Measurements from ENCODE around the gene DNAJC10. TPM values are rescaled to one million over a fixed set of nuclear protein-coding genes. Genes with fewer than 3 reads are reported as not detected.

DNAJC10 gene
- total and polyA plus RNA-seq, 10 of the 15 experiments (the other 5 are each of a cell fraction or from before 2014, with no cell fraction given): 9.1 to 67.9 (median 38.2) TPM

DNA sequence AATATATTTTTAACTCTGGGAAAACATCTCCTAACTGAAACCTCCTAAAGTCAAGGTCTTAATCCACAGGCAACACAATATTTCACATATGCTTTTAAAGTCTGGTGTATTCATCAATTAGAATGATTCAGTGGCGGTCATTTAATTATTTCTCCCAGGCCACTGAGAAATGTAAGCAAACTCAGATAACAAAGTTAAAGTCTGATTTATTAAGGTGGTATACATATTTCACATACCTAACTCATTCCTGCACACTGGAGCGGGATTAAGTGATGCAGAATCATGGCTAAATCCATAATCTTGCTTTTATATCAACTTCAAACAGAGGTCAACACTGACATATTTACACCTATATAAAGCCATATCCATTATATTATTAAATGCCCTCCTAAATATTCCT is 106.7 kb downstream of the DNAJC10 start:
- POLR2A ChIA-PET: no interaction called here
- no peak overlapping the region for H3K27ac ChIP-seq (ENCODE audit: control insufficient read depth, insufficient read depth)
- no peak overlapping the region for H3K4me2 ChIP-seq (ENCODE audit: control insufficient read depth, insufficient read depth)
- H2AFZ ChIP-seq (ENCODE audit: control insufficient read depth, low read depth, low read length): no peak overlapping the region
- intact Hi-C loops (cut with micrococcal nuclease; ENCODE audit: unreplicated experiment): no loop called here
- DNase-seq (ENCODE audit: low read depth, low spot score) (no peak), ATAC-seq (no peak), FAIRE-seq (no peak)
- RAD21 ChIA-PET (ENCODE audit: unreplicated experiment): no interaction called here
- TF ChIP-seq, protein P1, sequence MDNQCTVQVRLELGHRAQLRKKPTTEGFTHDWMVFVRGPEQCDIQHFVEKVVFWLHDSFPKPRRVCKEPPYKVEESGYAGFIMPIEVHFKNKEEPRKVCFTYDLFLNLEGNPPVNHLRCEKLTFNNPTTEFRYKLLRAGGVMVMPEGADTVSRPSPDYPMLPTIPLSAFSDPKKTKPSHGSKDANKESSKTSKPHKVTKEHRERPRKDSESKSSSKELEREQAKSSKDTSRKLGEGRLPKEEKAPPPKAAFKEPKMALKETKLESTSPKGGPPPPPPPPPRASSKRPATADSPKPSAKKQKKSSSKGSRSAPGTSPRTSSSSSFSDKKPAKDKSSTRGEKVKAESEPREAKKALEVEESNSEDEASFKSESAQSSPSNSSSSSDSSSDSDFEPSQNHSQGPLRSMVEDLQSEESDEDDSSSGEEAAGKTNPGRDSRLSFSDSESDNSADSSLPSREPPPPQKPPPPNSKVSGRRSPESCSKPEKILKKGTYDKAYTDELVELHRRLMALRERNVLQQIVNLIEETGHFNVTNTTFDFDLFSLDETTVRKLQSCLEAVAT (IDR thresholded peaks at IDR 0.05): no peak
- TF ChIP-seq IRF4 (IDR thresholded peaks at IDR 0.05; ENCODE audit: low read depth, low read length) (no peak), POLR2A (IDR thresholded peaks at IDR 0.05; ENCODE audit: low read depth, low read length) (no peak), CEBPB (IDR thresholded peaks at IDR 0.05; ENCODE audit: borderline replicate concordance in 1 of 2, low read depth in 2 of 2, low read length in 2 of 2) (no peak), NFYA (IDR thresholded peaks at IDR 0.05; ENCODE audit: borderline replicate concordance, low read depth, low read length) (no peak), CREB1 (IDR thresholded peaks at IDR 0.05; ENCODE audit: low read depth) (no peak), POLR2AphosphoS2 (IDR thresholded peaks at IDR 0.05; ENCODE audit: low read depth, low read length) (no peak), ZNF217 (IDR thresholded peaks at IDR 0.05) (no peak), DPF2 (IDR thresholded peaks at IDR 0.05) (no peak)
- TF ChIP-seq, protein P2, sequence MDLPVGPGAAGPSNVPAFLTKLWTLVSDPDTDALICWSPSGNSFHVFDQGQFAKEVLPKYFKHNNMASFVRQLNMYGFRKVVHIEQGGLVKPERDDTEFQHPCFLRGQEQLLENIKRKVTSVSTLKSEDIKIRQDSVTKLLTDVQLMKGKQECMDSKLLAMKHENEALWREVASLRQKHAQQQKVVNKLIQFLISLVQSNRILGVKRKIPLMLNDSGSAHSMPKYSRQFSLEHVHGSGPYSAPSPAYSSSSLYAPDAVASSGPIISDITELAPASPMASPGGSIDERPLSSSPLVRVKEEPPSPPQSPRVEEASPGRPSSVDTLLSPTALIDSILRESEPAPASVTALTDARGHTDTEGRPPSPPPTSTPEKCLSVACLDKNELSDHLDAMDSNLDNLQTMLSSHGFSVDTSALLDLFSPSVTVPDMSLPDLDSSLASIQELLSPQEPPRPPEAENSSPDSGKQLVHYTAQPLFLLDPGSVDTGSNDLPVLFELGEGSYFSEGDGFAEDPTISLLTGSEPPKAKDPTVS (IDR thresholded peaks at IDR 0.05; ENCODE audit: low read depth, low read length): no peak
- H3K36me3 ChIP-seq (ENCODE audit: control insufficient read depth in 2 of 2, insufficient read depth in 2 of 2, low read length in 1 of 2): no peaks in the 10 kb centered on the region
- H3K4me3 ChIP-seq: no peak overlapping the region
- H3K4me1 ChIP-seq (ENCODE audit: control insufficient read depth, insufficient read depth, low read length): no peaks in the 10 kb centered on the region
- no peaks in the 10 kb centered on the region for H3K27me3 ChIP-seq (replicated peaks in 1 of 2; ENCODE audit: control insufficient read depth in 2 of 2, insufficient read depth in 2 of 2, low read length in 1 of 2)
- H4K20me1 ChIP-seq (ENCODE audit: control insufficient read depth, insufficient read depth): no peaks in the 10 kb centered on the region
- in situ Hi-C loops (cut with MboI): no loop called here
- H3K79me2 ChIP-seq (ENCODE audit: control insufficient read depth, insufficient read depth, low read length): no peaks in the 10 kb centered on the region
- CTCF ChIA-PET: interaction anchor here (1.0 kb wide), 1 partner anchor 157 kb away, joined by 3 read pairs; no protein-coding TSS in a partner anchor
- WGBS (ENCODE audit: insufficient coverage, insufficient replicate concordance, low lambda C conversion rate, missing lambda C conversion rate): 18% methylated on average over 2 of the region's 2 CpGs
- H3K9me3 ChIP-seq (replicated peaks; ENCODE audit: control insufficient read depth, insufficient read depth, low read length): no peaks in the 10 kb centered on the region
- no peak overlapping the region for H3K9ac ChIP-seq (ENCODE audit: control insufficient read depth, insufficient read depth, low read length)
- SMC1A ChIA-PET (ENCODE audit: uncharacterized antibody, unreplicated experiment): no interaction called here
- no TSS peak for BruUV-seq (replicated peaks)

All from GM12878 (cell line).